Spleen (tissue), 11 donors: Measurements from ENCODE around the gene CDC14B. TPM values are rescaled to one million over a fixed set of nuclear protein-coding genes. Genes with fewer than 3 reads are reported as not detected.

Experiments
- DNase-seq: peaks from one replicate; pipeline ENCODE4 v3.0.0-alpha.2; 2020
- H3K27ac ChIP-seq, 8 donors: fragments of 200-600 bp; sonication (generic) in 7 of 8; 1 replicate in 4 of 8; 2 replicates in 4 of 8; pipeline versions ENCODE4 v1.5.0 to v1.8.0; 2016 to 2021; ENCODE audit warnings: inconsistent platforms in 4 of 8, mild to moderate bottlenecking in 4 of 8, moderate library complexity in 1 of 8
- H3K27me3 ChIP-seq, 7 donors: fragments of 200-600 bp; sonication (generic) in 6 of 7; replicated peaks in 1 of 7; 1 replicate in 4 of 7; 2 replicates in 3 of 7; pipeline versions ENCODE4 v1.5.0 to v1.8.0; 2016 to 2021; ENCODE audit warnings: inconsistent platforms in 3 of 7, mild to moderate bottlenecking in 1 of 7
- H3K36me3 ChIP-seq, 6 donors: fragments of 200-600 bp; sonication (generic) in 5 of 6; 1 replicate in 4 of 6; 2 replicates in 2 of 6; pipeline versions ENCODE4 v1.5.0 to v1.8.0; 2016 to 2021; ENCODE audit warnings: inconsistent platforms in 2 of 6
- H3K4me1 ChIP-seq, 6 donors: fragments of 200-600 bp; sonication (generic) in 5 of 6; 1 replicate in 3 of 6; 2 replicates in 3 of 6; pipeline versions ENCODE4 v1.5.0 to v1.8.0; 2016 to 2021; ENCODE audit warnings: inconsistent platforms in 3 of 6
- H3K4me3 ChIP-seq, 8 donors: fragments of 200-600 bp; sonication (generic) in 7 of 8; 1 replicate in 4 of 8; 2 replicates in 4 of 8; pipeline versions ENCODE4 v1.5.0 to v1.8.0; 2016 to 2021; ENCODE audit warnings: inconsistent platforms in 4 of 8, mild to moderate bottlenecking in 4 of 8, moderate library complexity in 2 of 8
- H3K9me3 ChIP-seq, 8 donors: fragments of 200-600 bp; sonication (generic) in 7 of 8; 1 replicate in 4 of 8; 2 replicates in 4 of 8; pipeline versions ENCODE4 v1.5.0 to v1.8.0; 2016 to 2021; ENCODE audit warnings: inconsistent platforms in 4 of 8
- POLR2A ChIP-seq, 3 donors: fragments of 450-650 bp; IDR thresholded peaks; one replicate each; pipeline ENCODE4 v1.5.1; 2017; ENCODE audit warnings: antibody characterized with exemption in 3 of 3, mild to moderate bottlenecking in 1 of 3
- POLR2AphosphoS5 ChIP-seq, 3 donors: sonication (generic); formaldehyde crosslinking; IDR thresholded peaks; one replicate each; pipeline ENCODE4 v1.5.1; 2017; ENCODE audit warnings: antibody characterized with exemption in 3 of 3
- WGBS, 5 donors: extraction: QIAGEN DNeasy Blood & Tissue Kit in 3 of 5; methylation state at CpG; one replicate each; pipeline versions ENCODE4 v1.1.5 to v1.1.7; 2013 to 2018; 5-methylcytosine and 5-hydroxymethylcytosine counted together
- intact Hi-C: fragments of 100-400 bp; cut with DNase I; formaldehyde crosslinking; loops from one replicate; pipeline ENCODE4 v1.15.0; 2023; ENCODE audit warnings: low total_unique reads
- polyA plus RNA-seq, 3 donors: library from polyadenylated mRNA; stranded (reverse); fragments of 200-250 nt; gene quantifications; one replicate each; pipeline ENCODE4 v1.2.1, GENCODE V29; 2013
- total RNA-seq, 7 donors: library from RNA; depleted of rRNA in 3 of 7; stranded (reverse); fragments of >200 nt in 3 of 7; fragmentation: NEBNext Ultra II Directional in 4 of 7; extraction: Animal tissue kit (Norgen Biotek cat#: 25700) in 4 of 7; gene quantifications; one replicate each; pipeline versions ENCODE4 v1.1.0 to v1.2.1, GENCODE V29; 2016 to 2021
- TF ChIP-seq, protein P1 (sequence below), 11 experiments: fragments of 200-600 bp in 7 of 11; fragments of 450-650 bp in 4 of 11; sonication (generic) in 4 of 11; IDR thresholded peaks in 8 of 11; conservative IDR thresholded peaks in 3 of 11; 1 replicate in 7 of 11; 2 replicates in 4 of 11; pipeline versions ENCODE4 v1.4.0 to v1.8.0; 2016 to 2021; ENCODE audit warnings: antibody characterized with exemption in 11 of 11, inconsistent platforms in 4 of 11, mild to moderate bottlenecking in 1 of 11
- donor health status: healthy with polysubstance abuse.
- donor health status: DM: no; HTN: no; CAD: no; lungs with moderate emphysema.
- donor health status: DM: no; HTN: no; CAD: no.
- donor health status: Bipolar disorder and iron deficiency.
- donor health status: healthy.
- donor health status: DM: no; HTN: no; CAD: no.
- donor health status: DM: yes; HTN: yes; CAD: no.

The CDC14B gene
- total and polyA plus RNA-seq, 10 donors, result 1.3 to 10.0 (median 5.8) TPM

DNA sequence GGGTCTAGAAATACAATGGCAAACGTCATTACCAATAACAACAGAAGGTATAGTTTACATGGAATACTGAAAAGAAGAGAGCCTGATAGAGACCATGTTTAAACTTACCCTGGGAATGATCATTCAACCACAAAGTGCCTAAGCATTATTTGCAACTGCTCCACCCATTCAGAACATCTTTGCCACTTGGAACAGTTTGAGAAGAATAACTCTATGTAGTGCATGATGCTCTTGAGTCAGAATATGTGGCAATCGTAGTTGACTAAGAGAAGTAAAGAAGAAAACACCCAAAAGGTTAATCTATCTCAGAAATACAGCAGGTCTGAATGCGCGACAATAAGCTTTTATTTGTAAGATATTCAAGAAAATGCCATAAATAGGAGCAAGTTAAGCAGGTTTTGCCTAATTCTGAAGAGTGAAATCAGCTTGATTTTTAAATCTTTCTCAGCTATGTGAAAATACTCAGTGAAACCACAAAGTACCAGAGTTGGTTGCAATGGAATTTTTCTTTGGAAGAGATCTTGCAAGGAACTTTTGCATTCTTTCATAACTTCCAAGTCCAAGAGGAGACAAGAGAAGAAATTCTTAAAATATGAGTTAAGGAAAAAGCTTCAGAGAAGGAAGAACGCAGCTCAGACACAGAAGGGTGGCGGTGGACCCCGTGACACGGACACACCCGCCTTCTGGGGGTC lies 105.4 kb downstream of the CDC14B start:
- intact Hi-C loops, result no loop called here
- peaks cover 0 to 26% (median 4%) of the 10 kb centered on the region in 6 donors for H3K36me3 ChIP-seq
- H3K4me1 ChIP-seq, result peaks cover 0 to 8% (median 2%) of the 10 kb centered on the region in 6 donors
- H3K9me3 ChIP-seq, result no peaks in the 10 kb centered on the region
- H3K27me3 ChIP-seq, result no peaks in the 10 kb centered on the region
- TF ChIP-seq, protein P1, sequence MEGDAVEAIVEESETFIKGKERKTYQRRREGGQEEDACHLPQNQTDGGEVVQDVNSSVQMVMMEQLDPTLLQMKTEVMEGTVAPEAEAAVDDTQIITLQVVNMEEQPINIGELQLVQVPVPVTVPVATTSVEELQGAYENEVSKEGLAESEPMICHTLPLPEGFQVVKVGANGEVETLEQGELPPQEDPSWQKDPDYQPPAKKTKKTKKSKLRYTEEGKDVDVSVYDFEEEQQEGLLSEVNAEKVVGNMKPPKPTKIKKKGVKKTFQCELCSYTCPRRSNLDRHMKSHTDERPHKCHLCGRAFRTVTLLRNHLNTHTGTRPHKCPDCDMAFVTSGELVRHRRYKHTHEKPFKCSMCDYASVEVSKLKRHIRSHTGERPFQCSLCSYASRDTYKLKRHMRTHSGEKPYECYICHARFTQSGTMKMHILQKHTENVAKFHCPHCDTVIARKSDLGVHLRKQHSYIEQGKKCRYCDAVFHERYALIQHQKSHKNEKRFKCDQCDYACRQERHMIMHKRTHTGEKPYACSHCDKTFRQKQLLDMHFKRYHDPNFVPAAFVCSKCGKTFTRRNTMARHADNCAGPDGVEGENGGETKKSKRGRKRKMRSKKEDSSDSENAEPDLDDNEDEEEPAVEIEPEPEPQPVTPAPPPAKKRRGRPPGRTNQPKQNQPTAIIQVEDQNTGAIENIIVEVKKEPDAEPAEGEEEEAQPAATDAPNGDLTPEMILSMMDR (IDR thresholded peaks at IDR 0.05 in 8 of 11, conservative IDR thresholded peaks at IDR 0.05 in 3 of 11), result no peak
- H3K27ac ChIP-seq, result no peak overlapping the region
- 74 to 90% (median 86%) methylated on average over 9 of the region's 9 CpGs for WGBS, 5 donors
- no peak for DNase-seq
- H3K4me3 ChIP-seq, result no peak overlapping the region

DNA sequence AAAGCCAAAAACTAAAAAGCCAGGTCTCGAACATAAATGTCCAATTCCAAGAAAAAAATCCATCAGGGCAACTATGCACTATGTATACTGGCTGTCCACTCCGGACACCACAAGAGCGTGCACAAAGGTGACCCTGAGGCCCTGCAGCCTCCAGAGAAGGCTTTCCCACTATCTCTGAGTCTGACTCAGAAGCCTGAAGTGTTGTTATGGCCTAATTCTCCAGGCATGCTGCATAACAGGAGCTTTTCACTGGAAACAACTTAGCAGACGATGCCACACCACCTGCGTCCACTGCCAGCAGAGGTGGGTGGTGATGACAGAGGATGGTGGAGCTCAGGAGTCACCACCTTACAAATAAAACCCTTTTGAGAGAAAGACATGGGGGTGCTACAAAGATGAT lies 106.0 kb downstream of the CDC14B start:
- H3K4me3 ChIP-seq, result no peak overlapping the region
- no peaks in the 10 kb centered on the region for H3K9me3 ChIP-seq
- peaks cover 0 to 32% (median 4%) of the 10 kb centered on the region in 6 donors for H3K36me3 ChIP-seq
- 93 to 95% (median 94%) methylated on average over 5 of the region's 5 CpGs for WGBS, 5 donors
- no peak for DNase-seq
- no peaks in the 10 kb centered on the region for H3K27me3 ChIP-seq
- no peak overlapping the region for H3K27ac ChIP-seq
- intact Hi-C loops, result no loop called here
- TF ChIP-seq POLR2A (IDR thresholded peaks at IDR 0.05), result no peak
- TF ChIP-seq, protein P1 (IDR thresholded peaks at IDR 0.05 in 8 of 11, conservative IDR thresholded peaks at IDR 0.05 in 3 of 11), result no peak
- TF ChIP-seq POLR2AphosphoS5 (IDR thresholded peaks at IDR 0.05), result no peak
- H3K4me1 ChIP-seq, result peaks cover 0 to 8% (median 2%) of the 10 kb centered on the region in 6 donors

DNA sequence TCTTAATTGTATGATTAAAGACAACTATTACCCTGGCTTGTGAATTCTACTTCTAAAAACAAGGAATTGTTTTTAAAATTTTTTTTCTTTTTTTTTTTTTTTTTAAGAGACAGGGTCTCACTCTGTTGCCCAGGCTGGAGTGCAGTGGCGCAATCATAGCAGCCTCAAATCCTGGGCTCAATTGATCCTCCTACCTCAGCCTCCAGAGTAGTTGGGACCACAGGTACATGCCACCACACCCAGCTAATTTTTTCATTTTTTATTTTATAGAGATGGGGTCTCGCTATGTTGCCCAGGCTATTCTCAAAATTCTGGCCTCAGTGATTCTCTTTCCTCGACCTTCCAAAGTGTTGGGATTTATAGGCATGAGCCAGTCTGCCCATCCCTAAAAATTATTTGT lies 107.4 kb downstream of the CDC14B start:
- Histone ChIP-seq H3K27me3 (no peaks in the 10 kb centered on the region), H3K27ac (no peak overlapping the region), H3K4me1 (peaks cover 0 to 8% (median 2%) of the 10 kb centered on the region in 6 donors), H3K4me3 (no peak overlapping the region), H3K9me3 (no peaks in the 10 kb centered on the region), H3K36me3 (peaks cover 0 to 32% (median 4%) of the 10 kb centered on the region in 6 donors)
- intact Hi-C loops, result no loop called here
- TF ChIP-seq POLR2A (IDR thresholded peaks at IDR 0.05), result no peak
- TF ChIP-seq, protein P1 (IDR thresholded peaks at IDR 0.05 in 8 of 11, conservative IDR thresholded peaks at IDR 0.05 in 3 of 11), result no peak
- no peak for TF ChIP-seq POLR2AphosphoS5 (IDR thresholded peaks at IDR 0.05)
- 88 to 97% (median 91%) methylated on average over 3 of the region's 3 CpGs for WGBS, 5 donors
- no peak for DNase-seq

DNA sequence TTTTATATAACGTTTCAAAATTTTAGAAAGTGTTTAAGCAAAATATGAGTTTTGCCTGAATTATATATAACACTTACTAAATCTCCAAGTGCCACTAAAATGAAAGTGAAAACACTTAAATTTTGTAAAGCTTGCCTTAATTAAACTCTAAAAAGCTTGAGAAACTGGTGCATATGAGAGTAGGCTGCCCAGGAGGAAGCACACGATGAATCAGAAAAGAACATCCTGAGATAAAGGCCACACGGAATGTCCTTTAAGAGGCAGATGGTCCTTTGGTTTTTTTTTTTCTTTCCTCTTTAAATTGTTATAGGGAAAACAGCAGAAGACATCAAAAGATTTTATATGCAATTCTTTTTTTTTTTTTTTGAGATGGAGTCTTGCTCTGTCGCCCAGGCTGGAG lies 109.4 kb downstream of the CDC14B start:
- Histone ChIP-seq H3K4me3 (no peak overlapping the region), H3K36me3 (peaks cover 0 to 32% (median 4%) of the 10 kb centered on the region in 6 donors), H3K27ac (peak overlapping the region in 1 of 8 donors; percentile 26), H3K9me3 (no peaks in the 10 kb centered on the region), H3K27me3 (no peaks in the 10 kb centered on the region), H3K4me1 (peaks cover 0 to 8% (median 2%) of the 10 kb centered on the region in 6 donors)
- no peak for TF ChIP-seq POLR2AphosphoS5 (IDR thresholded peaks at IDR 0.05)
- no peak for TF ChIP-seq POLR2A (IDR thresholded peaks at IDR 0.05)
- TF ChIP-seq, protein P1 (IDR thresholded peaks at IDR 0.05 in 8 of 11, conservative IDR thresholded peaks at IDR 0.05 in 3 of 11), result no peak
- no peak for DNase-seq
- intact Hi-C loops, result no loop called here
- 48 to 68% (median 62%) methylated on average over 3 to 4 of the region's 4 CpGs for WGBS, 5 donors
